DMS153 treated with DMSO at 0.1 percent for 48 hours (cell line): ENCODE data around the gene LRFN5.
"Not testable (repeated sequence)": the region's sequence is repeated elsewhere in the genome, so short reads cannot be mapped to it uniquely, and the experiment has no call there.

ENCODE experiments used
- DNase-seq: peaks from one replicate; lab custom pipeline; 2025; ENCODE audit not compliant: unreplicated experiment; lab: John Stamatoyannopoulos, UW

LRFN5 gene

DNA sequence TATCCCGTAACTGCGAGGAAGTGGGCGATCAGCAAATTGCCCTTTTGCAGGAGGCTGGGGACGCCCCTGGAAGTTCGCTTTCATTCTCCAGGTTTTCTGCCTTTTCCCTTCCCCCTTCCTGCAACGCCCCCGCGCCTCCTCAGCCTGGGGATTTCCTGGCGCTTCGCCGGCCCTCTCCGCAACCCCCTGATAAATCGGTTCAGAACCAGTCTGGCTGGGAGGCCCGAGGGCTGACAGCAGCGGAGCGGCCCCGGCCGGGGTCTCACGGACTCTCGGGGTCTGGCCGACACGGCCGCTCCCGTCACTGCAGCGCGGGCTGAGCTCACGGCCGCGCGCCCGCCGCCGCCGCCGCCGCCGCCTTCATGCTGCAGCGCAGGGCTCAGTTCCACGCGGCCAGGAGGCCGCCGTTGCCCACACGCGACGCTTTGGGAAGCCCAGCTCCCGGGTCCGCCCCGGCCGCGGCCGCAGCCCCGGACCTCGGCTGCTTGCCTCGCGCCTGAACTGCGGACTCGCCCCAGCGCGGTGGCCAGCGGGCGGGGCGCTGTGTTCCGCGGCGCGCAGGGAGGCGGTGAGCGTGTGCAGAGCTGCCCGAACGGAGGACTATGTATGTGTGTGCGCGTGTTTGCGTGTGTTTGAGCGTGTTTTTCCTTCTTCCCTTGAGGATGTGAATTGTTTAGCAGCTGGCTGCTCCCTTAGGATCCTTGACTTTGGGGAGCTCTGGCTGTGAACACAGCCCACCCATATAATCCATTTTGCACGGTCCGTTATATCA, at the start of gene LRFN5:
TSS of gene LRFN5 (plus strand) at position 345 of the 772 bp plus-strand sequence.
- DNase-seq = peak; percentile 67

DNA sequence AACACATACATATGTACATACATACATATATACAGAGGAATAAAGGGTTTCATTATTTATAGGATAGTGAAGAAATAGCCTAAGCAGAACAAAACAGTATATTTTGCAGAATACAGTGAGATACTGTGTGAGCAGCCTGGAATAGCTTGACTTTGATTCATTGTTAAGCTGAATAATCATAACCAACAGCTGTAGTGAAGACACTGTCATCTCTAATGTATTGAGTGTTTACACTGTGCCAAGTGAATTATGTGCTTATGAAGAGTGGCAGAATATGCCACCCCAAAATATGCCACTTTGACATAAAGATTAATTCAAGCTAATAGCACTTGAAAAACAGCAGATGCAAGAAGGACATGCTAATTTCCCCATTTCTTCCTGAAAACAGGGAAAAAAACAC, 48.2 kb upstream of the LRFN5 start:
- no peak for DNase-seq

DNA sequence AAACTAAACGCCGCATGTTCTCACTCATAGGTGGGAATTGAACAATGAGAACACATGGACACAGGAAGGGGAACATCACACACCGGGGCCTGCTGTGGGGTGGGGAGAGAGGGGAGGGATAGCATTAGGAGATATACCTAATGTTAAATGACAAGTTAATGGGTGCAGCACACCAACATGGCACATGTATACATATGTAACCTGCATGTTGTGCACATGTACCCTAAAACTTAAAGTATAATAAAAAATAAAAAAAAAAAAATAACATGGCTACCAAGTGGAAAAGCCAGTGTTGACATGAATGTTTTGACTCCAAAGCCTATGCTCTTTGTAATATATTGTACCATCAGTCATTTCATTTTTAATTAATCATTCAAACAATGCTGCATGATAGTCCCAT, 39.8 kb upstream of the LRFN5 start:
- not testable (repeated sequence) for DNase-seq

DNA sequence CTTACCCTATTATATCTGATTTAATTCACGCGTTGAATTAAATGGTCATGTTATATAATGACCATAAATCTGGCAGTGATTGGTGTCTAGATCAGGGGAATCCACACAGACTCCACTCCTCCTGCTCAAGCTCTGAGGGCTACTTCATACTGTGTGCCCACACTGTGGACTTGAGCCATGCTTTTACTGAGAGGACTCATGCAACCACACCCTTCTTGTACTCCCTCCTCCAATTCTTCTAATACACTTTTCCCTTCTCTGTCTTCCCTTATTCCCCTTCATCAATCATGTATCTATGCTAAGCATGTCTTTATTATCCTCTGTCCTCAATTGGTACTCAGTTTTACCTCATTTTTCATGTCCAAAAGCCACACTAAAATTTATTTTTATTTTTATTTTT, 37.7 kb upstream of the LRFN5 start:
- no peak for DNase-seq

DNA sequence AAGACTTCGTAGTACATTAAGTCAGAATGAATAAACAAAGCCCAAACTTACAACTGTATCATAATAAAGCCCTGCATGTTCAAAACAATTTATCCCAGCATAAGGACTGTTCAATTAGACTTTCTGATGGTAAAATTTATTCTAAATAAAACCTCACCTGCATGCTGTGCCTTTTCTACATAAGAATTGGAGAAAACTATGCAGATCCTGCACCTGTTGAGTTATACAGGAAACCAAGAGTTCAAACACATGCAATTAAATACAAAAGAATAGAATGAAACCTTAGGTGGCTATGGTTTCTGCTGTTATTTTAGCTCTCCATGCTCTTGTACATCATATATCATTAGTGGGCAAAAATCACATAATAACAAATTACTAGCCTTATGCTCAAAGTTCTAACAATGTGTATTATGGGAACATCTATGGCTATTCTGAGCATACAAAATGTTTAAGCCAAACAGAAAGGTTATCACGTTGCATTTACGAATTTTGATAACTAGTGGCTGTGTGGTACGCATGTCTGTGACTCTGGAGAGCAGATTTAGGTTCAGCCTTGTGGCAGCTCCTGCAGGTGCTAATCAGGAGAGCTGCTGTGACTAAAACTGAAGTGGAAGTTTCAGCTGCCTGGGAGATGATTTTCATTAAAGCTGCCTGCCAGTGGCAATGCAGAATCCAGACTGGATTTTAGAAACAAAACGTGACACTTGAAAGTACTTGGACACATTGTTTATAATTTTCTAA, 36.1 kb upstream of the LRFN5 start:
- DNase-seq = no peak

DNA sequence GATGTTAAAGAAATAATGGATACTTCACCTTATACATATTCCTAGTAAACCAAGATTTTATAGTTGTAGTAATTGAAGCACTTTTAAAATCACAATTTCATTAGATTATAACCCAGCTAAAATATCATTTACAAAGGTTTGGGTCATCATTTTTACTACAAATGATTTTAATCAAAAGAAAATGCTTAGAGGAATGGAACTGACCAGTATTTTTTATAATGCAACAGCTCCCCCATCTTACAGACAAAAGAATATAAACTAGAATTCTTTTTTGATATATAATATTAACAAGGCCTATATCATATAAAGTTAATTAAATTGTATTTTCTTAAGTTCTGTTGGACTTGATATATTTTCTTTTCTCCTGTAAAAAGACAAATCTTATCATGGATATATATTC, 20.4 kb upstream of the LRFN5 start:
- no peak for DNase-seq

DNA sequence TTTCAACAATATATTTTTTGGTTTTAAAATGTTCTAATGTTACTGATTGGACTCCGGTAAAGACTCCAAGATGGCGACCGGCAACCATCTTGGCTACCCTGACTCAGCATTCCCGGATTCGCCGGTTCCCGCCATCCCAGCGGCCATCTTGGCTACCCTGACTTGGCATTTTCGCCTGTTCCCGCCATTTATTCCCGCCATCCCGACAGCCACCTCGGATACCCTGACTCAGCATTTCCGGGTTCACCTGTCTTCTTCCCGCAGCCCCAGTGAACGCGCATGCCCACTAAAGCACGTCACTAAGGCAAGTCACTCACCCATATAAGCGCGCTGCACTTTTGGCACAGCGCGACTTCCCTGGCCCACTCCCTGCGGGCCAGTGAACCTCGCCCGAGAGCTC, 9.0 kb upstream of the LRFN5 start:
- no peak for DNase-seq

DNA sequence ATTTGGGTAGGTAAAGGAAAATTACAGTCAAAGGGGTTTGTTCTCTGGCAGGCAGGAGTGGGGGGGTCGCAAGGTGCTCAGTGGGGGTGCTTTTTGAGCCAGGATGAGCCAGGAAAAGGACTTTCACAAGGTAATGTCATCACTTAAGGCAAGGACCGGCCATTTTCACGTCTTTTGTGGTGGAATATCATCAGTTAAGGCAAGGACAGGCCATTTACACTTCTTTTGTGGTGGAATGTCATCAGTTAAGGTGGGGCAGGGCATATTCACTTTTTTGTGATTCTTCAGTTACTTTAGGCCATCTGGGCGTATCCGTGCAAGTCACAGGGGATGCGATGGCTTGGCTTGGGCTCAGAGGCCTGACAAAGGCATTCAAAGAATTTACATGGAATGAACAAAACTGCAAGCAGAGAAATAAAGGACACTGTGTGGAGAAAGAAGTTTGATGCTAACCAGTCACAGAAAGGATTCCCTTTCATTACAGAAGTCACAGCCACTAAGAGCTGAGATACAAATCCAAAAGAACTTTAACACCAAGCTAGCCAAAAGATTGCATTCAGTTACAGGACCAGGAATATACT, 6.8 kb upstream of the LRFN5 start:
- not testable (repeated sequence) for DNase-seq

DNA sequence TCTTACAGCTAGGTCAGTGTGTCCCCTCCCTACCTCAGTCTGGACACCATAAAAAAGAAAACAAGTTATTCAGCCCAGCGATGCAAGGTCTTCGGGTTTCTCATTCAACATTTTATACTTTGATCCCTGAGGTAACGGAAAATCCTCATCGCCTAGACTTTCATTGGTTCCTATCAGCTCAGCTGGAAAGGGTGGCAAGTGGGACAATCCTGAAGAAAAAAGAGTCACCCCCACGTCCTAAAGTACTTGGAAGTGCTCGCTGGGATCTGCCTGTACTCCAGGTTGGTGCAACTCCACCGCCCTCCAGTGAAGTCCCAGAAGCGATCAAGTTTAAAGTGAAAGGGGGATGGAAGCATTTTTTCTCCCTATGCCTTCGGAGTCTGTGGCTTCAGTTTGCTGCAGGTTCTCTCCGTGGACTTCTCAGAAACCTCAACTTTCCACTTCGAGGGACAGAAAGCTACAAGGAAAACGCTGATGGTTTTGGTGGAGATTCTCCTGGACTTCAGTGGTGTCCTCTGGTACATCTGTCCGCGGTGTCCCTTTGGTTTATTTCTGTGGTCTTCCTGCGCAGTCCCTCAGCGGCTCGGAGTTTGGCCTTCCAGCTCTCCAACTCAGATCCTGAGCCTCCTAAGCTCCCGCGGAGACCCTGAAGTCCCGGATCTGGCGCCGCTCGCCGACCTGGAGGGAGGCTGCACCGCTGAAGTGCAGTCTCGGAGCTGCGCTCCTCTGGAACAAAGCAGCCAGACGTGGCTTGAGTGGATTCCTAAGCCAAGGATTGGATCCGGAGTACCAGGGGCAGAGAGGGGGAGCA, 1.8 kb upstream of the LRFN5 start:
- DNase-seq = peak; percentile 50

DNA sequence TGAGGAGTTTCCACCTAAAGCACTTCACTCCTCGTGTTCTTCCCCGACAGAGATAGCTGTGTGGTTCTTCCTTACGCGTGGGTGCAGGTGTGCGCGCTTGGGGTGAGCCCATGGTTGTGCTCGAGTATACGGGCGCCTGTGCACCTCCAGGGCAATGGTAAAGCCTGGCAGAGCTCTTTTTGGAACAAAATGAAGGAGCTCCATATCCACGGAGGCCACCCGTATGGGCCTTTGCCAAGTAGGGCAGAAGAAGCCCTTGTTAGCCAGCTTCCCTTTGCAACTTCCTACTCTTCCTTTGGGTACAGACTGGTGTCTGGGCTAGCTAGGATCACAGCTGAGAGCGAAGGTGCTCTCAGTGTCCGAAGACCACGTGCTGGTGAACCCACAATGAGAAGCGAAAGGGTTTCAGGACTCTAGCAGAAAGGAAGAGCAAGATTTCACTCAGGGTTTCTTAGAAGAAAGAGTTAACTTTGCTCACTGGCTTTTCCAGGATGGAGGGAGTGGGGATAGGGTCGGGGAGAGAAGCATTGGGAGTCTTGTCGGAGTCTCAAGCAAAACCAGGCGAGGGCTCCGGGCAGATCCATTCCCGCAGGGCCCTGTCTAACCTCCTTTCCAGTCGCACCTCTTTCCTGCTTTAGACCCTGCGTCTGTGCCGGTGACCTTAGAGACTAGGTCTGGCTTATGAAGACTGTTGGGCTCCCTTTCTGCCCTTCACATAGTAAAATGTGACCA, 960 bp upstream of the LRFN5 start:
- peak; percentile 90 for DNase-seq

DNA sequence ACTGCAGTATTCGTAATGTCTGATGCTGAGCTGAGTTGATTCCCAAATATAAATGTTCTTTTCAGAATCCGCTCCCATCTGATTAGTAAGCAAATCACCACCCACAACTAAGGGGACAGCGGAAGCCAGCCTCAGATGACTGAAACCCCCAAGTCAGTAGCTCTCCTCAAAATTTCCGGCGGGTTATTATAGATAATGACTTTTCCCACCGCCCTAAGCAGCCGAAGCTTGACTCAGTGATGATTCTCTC, 469 bp upstream of the LRFN5 start:
- DNase-seq = no peak

DNA sequence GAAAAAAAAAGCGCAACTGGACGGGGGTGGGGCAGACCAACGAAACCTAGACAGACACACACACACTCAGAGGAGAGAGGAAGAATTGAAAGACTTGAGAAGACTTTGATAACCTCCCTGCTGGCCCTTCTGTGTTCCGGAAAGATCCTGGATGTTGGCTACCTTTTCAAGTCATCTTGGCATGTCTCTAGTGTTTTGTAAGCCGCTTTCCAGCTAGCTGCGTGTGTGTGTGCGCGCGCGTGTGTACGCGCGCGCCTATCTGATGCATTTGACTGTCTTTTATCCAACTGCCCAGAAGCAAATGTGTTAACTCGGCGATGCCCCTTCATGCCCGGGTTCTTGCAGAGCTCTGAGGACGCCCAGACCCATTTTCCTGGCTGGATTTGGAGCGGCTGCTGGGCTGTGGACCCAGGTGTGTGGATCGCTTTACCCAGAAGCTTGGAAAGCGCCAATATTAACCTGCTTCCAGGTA, 664 bp downstream of the LRFN5 start:
- DNase-seq = peak; percentile 63

DNA sequence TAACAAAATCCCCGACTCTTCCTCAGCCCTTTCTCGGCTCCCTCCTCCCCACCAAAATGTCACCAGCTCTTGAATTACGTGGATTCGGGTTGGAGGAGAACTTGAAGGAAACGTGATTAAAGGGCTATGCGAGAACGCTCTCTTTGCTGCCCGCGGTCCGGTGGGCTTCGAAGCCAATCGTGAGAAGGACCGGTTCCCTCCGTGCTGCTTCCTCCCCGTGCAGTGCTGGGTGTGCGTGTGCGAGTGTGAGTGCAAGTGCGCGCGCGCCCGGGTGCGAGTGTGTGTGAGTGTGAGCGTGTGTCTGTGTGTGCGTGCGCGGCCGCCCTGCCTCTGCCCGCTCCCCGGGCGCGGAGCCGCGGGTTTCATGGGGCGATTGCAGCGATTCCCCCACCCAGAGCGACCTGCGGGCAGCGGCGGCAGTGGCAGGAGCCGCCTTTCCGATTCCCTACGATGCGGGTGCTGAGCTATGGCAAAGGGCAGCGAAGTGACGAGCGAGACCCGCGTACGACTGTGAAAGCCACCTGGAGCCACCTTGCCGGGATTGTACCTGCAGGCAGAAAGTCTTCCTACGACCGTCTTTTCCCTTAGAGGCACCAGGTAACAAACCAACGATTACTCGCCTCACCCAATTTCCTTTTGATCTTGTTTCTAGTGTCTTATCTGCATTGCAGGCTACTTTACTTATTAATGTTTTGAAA, 1.4 kb downstream of the LRFN5 start:
- peak; percentile 29 for DNase-seq

DNA sequence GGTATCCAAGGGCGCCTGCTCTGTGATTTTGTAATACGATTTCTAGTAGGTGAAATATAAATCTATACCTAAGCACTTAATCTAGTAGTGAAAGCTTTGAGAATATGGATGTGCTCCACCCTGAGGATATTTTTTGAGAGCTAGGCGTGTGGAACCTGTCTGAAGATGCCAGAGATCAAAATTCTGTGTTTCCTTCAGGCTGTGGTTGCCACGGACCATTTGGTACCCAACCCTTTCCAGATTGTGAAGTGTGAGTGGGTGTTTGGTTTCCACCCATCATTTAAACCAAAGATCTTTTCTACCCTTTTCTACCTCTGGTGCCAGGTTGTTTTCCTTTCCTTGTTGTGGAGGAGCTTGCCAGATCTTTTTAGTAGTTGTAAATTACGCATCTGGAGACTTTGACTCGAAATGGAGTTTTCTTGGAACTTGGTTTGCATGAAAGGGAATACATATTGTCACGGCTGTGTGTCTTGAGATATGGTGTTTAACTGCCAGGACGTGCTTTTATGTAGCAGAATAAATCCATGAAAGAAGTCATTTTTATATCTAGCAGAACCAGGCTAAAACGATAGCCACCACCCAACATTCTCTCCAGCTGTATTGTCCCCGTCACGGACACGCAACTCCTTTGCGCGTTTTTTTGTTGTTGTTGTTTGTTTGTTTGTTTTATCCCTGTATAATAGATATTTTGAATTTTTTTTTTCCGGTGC, 2.2 kb downstream of the LRFN5 start:
- DNase-seq = no peak

DNA sequence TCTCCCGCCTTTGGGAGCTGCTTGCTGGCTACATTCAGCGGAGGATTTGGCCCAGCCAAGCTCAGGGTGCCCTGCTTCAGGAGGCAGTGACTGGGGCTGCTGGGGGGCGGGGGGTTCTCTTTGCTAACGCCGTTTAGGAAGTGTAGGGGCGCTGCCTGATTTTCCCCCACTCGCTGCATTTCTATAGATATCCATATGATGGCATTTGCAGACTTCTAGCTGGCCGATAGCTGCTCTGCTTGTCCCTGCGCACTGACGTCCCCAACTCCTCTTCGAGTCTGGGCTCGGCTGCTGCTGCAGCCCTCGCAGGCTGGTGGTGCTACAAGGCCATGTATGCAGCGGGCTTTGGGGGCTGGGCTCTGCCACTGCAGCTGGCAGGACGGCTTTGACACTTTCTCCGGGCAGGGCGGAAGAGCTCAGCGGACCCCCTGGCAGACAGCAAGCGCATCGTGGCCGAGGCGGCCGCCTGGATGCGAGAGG, 3.1 kb downstream of the LRFN5 start:
- DNase-seq = peak; percentile 84

DNA sequence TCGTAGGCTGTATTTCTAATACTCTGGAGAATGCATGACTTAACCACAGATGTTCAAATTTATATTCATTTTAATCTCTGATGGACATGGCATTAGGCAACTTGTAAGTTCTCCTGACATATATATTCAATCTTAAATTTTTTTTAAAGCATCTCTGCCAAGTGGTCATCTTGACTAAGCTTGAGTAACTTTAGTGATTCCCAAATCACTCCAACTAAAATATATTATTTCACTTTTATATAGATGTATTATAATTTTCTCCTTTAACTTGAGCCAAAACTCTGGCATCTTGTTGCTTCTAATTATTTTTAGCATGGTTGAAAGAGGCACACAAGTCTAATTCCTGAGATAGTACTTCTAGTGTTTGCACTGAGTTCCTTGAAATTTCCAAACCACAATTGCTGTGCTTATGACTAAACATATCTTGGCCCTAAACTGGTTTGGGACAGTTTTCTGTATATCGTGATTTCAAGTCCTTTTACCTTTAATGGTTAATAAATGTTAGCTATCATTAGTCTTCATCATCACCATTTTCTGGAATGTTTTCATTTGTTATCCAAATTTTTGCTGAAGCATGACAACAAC, 8.4 kb downstream of the LRFN5 start:
- DNase-seq = no peak

DNA sequence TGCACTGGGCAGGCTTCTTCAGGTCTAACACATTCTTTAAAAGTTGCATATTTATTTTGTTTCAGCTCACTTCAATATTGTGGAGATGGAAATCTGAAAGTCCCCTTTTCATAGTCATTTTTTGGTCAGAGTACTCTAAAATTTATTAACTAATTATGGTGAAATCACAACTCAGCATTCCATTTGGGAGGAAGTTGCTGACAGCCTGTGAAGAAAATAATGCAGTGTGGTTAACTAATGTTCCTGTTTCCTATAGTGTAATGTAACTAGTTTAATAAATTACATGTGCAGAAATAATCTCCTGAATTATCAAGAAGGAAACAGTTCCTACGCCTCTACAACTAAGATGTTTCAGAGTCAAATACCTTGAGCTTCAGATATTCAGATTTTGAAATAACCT, 17.1 kb downstream of the LRFN5 start:
- no peak for DNase-seq

DNA sequence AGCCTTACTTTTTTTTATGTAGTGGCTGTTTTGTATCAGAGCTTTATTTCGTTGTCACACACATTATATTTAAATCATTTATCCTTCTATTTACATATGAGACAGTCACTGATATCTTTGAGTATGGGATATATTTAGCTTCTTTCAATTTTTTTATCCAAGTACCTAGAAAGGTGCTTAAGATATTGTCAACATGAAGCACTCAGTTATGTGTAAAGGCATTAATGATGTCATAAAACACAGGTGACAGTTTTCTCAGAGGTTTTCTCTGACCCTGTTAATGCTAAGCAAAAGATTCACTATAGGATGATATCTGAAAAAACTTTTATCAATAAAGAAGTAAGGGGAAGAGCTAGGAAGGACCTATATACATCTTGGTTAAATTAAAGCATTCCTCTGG, 23.2 kb downstream of the LRFN5 start:
- DNase-seq = no peak

DNA sequence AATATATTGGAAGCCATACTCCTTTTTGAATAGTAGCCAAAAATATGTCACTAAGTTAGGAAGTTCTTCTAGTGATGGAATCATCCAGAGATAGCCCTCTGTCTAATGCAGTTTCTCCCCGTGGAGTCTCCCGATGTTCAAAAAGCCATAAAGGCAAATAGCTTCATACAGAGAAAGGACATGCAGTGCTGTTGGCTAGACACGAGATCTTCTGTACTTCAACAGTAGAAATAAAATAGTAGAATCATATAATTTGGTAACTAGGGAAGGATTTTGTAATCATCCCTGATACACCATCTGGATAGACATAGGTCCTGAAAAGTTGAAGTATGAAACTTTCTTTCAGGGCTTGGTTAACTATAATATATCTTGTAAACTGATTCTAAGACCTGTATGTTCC, 27.6 kb downstream of the LRFN5 start:
- DNase-seq = no peak
